IPS DF 6.9 (cell line): ENCODE results near the gene TMEM266.

ENCODE experiments used
- DNase-seq: peaks from one replicate; pipeline ENCODE4 v3.0.0-alpha.2; 2013; ENCODE audit warnings: low read depth, low spot score
- H3K27ac ChIP-seq: one replicate; pipeline ENCODE4 v1.5.1; 2013; ENCODE audit warnings: low read length, control low read depth
- H3K27me3 ChIP-seq: 2 replicates; pipeline ENCODE4 v1.6.1; 2013; ENCODE audit warnings: mild to moderate bottlenecking, low read length; ENCODE audit not compliant: control insufficient read depth, insufficient read depth
- H3K36me3 ChIP-seq: 2 replicates; pipeline ENCODE4 v1.6.1; 2013; ENCODE audit warnings: low read length; ENCODE audit not compliant: control insufficient read depth, insufficient read depth
- H3K4me1 ChIP-seq: 2 replicates; pipeline ENCODE4 v1.6.1; 2013; ENCODE audit warnings: low read length; ENCODE audit not compliant: control insufficient read depth, insufficient read depth
- H3K4me3 ChIP-seq: 2 replicates; pipeline ENCODE4 v1.5.1; 2013; ENCODE audit warnings: mild to moderate bottlenecking, low read length
- H3K9me3 ChIP-seq: 2 replicates; pipeline ENCODE4 v1.6.1; 2013; ENCODE audit warnings: low read length, inconsistent platforms; ENCODE audit not compliant: control insufficient read depth, insufficient read depth
- WGBS: extraction: QIAGEN DNeasy Blood & Tissue Kit; methylation state at CpG from one replicate; pipeline ENCODE4 v1.1.7; 2013; ENCODE audit warnings: mixed read lengths, missing lambda C conversion rate; ENCODE audit not compliant: insufficient read length, insufficient coverage; 5-methylcytosine and 5-hydroxymethylcytosine counted together

TMEM266 gene

GRCh38 chr15:76123031-76123430 is 63.2 kb downstream of the TMEM266 start:
- H3K27ac ChIP-seq = no peak overlapping the region
- no peak overlapping the region for H3K4me3 ChIP-seq
- no peaks in the 10 kb centered on the region for H3K27me3 ChIP-seq
- no peaks in the 10 kb centered on the region for H3K4me1 ChIP-seq
- no peak for DNase-seq
- H3K9me3 ChIP-seq = no peaks in the 10 kb centered on the region
- no peaks in the 10 kb centered on the region for H3K36me3 ChIP-seq

- Histone ChIP-seq H3K27me3 (no peaks in the 10 kb centered on the region), H3K36me3 (no peaks in the 10 kb centered on the region), H3K4me1 (no peaks in the 10 kb centered on the region), H3K4me3 (no peak overlapping the region), H3K9me3 (no peaks in the 10 kb centered on the region), H3K27ac (no peak overlapping the region)
- DNase-seq = no peak
- no CpG with 5 or more reads among the region's 2 CpGs for WGBS
These were observed 67.4 kb downstream of the TMEM266 start for GRCh38 chr15:76127169-76127568.

GRCh38 chr15:76127880-76128279 is 68.1 kb downstream of the TMEM266 start:
- H3K27ac ChIP-seq = no peak overlapping the region
- H3K27me3 ChIP-seq = no peaks in the 10 kb centered on the region
- no peaks in the 10 kb centered on the region for H3K36me3 ChIP-seq
- WGBS = no CpG with 5 or more reads among the region's 4 CpGs
- no peak for DNase-seq
- no peak overlapping the region for H3K4me3 ChIP-seq
- no peaks in the 10 kb centered on the region for H3K4me1 ChIP-seq
- H3K9me3 ChIP-seq = no peaks in the 10 kb centered on the region

GRCh38 chr15:76134537-76134936 is 74.8 kb downstream of the TMEM266 start:
- H3K9me3 ChIP-seq = no peaks in the 10 kb centered on the region
- H3K4me3 ChIP-seq = no peak overlapping the region
- DNase-seq = no peak
- no CpG with 5 or more reads among the region's 1 CpG for WGBS
- peaks cover 2% of the 10 kb centered on the region; the same call in 1 of the 2 replicates for H3K4me1 ChIP-seq
- H3K36me3 ChIP-seq = no peaks in the 10 kb centered on the region
- H3K27me3 ChIP-seq = no peaks in the 10 kb centered on the region
- H3K27ac ChIP-seq = no peak overlapping the region

GRCh38 chr15:76135516-76135915 is 75.7 kb downstream of the TMEM266 start:
- DNase-seq = no peak
- Histone ChIP-seq H3K9me3 (no peaks in the 10 kb centered on the region), H3K36me3 (no peaks in the 10 kb centered on the region), H3K27ac (no peak overlapping the region), H3K4me1 (peaks cover 7% of the 10 kb centered on the region), H3K27me3 (no peaks in the 10 kb centered on the region), H3K4me3 (no peak overlapping the region)
- WGBS = no CpG with 5 or more reads among the region's 2 CpGs

GRCh38 chr15:76138436-76138835 is 78.7 kb downstream of the TMEM266 start:
- H3K27me3 ChIP-seq = no peaks in the 10 kb centered on the region
- no peaks in the 10 kb centered on the region for H3K9me3 ChIP-seq
- H3K27ac ChIP-seq = no peak overlapping the region
- no peaks in the 10 kb centered on the region for H3K36me3 ChIP-seq
- DNase-seq = no peak
- H3K4me3 ChIP-seq = no peak overlapping the region
- no CpG with 5 or more reads among the region's 5 CpGs for WGBS
- H3K4me1 ChIP-seq = peaks cover 7% of the 10 kb centered on the region

GRCh38 chr15:76139368-76140073 is 79.7 kb downstream of the TMEM266 start:
- Histone ChIP-seq H3K4me1 (peaks cover 7% of the 10 kb centered on the region), H3K27me3 (no peaks in the 10 kb centered on the region), H3K36me3 (no peaks in the 10 kb centered on the region), H3K4me3 (no peak overlapping the region), H3K27ac (no peak overlapping the region), H3K9me3 (no peaks in the 10 kb centered on the region)
- DNase-seq = peak; percentile 93
- no CpG with 5 or more reads among the region's 16 CpGs for WGBS

GRCh38 chr15:76140074-76140464 is 80.3 kb downstream of the TMEM266 start:
- H3K27ac ChIP-seq = no peak overlapping the region
- H3K27me3 ChIP-seq = no peaks in the 10 kb centered on the region
- no peak overlapping the region for H3K4me3 ChIP-seq
- WGBS = no CpG with 5 or more reads among the region's 14 CpGs
- H3K36me3 ChIP-seq = no peaks in the 10 kb centered on the region
- DNase-seq = no peak
- peaks cover 7% of the 10 kb centered on the region for H3K4me1 ChIP-seq
- H3K9me3 ChIP-seq = no peaks in the 10 kb centered on the region

- Histone ChIP-seq H3K4me3 (no peak overlapping the region), H3K36me3 (no peaks in the 10 kb centered on the region), H3K27ac (no peak overlapping the region), H3K4me1 (peaks cover 5% of the 10 kb centered on the region), H3K9me3 (no peaks in the 10 kb centered on the region), H3K27me3 (no peaks in the 10 kb centered on the region)
- no CpG with 5 or more reads among the region's 5 CpGs for WGBS
- DNase-seq = no peak
These were observed 87.0 kb downstream of the TMEM266 start for GRCh38 chr15:76146812-76147211.

- H3K4me3 ChIP-seq = no peak overlapping the region
- peaks cover 9% of the 10 kb centered on the region for H3K4me1 ChIP-seq
- no peak overlapping the region for H3K27ac ChIP-seq
- H3K36me3 ChIP-seq = no peaks in the 10 kb centered on the region
- H3K9me3 ChIP-seq = no peaks in the 10 kb centered on the region
- WGBS = no CpG with 5 or more reads among the region's 21 CpGs
- no peak for DNase-seq
- no peaks in the 10 kb centered on the region for H3K27me3 ChIP-seq
These were observed 88.3 kb downstream of the TMEM266 start for GRCh38 chr15:76147906-76148570.
